AG09319 (cell line): ENCODE data around the gene COMMD9.

Experiments
- DNase-seq: peaks from one replicate; pipeline ENCODE4 v3.0.0-alpha.2; 2010; ENCODE audit warnings: low read depth; ENCODE audit errors: extremely low read depth
- CTCF ChIP-seq: IDR thresholded peaks from 2 replicates; pipeline ENCODE4 v1.5.1; 2011; ENCODE audit warnings: low read depth, mild to moderate bottlenecking, inconsistent platforms, low read length, moderate library complexity

The COMMD9 gene

GRCh38 chr11:36317992-36318391 lies 28.8 kb upstream of the COMMD9 start:
- no peak for DNase-seq
- no peak for TF ChIP-seq CTCF

GRCh38 chr11:36316049-36316448 lies 26.8 kb upstream of the COMMD9 start:
- DNase-seq, result no peak
- no peak for TF ChIP-seq CTCF

- DNase-seq, result no peak
- TF ChIP-seq CTCF, result no peak
These were observed 25.2 kb upstream of the COMMD9 start for GRCh38 chr11:36314434-36314767.

- DNase-seq, result no peak
- no peak for TF ChIP-seq CTCF
These were observed 24.7 kb upstream of the COMMD9 start for GRCh38 chr11:36313750-36314433.

- no peak for TF ChIP-seq CTCF
- DNase-seq, result no peak
These were observed 23.6 kb upstream of the COMMD9 start for GRCh38 chr11:36312611-36313472.

- TF ChIP-seq CTCF, result no peak
- DNase-seq, result no peak
These were observed 22.8 kb upstream of the COMMD9 start for GRCh38 chr11:36311926-36312595.

- TF ChIP-seq CTCF, result no peak
- DNase-seq, result no peak
These were observed 20.6 kb upstream of the COMMD9 start for GRCh38 chr11:36309779-36310178.
